Measurements from ENCODE around the gene ROR2.

ROR2 gene

DNA sequence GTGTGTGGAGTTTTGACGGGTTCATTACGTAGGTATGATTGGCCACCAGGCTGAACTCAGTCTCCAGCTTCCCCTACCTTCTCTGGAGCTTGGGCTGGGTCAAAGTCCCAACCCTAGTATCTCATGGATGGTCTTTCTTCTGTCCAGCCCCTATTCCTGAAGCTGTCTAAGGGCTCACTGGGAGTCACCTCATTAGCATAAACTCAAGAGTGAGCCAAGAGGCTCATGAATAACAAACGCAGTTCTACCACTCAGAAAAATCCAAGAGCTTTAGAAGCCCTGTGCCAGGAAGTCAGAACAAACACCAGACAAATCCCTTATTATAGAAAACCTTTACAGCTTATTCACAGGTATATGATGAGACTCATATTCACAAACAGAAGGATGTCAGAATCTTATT lies 346.1 kb downstream of the ROR2 start:
- no peak for DNase-seq

DNA sequence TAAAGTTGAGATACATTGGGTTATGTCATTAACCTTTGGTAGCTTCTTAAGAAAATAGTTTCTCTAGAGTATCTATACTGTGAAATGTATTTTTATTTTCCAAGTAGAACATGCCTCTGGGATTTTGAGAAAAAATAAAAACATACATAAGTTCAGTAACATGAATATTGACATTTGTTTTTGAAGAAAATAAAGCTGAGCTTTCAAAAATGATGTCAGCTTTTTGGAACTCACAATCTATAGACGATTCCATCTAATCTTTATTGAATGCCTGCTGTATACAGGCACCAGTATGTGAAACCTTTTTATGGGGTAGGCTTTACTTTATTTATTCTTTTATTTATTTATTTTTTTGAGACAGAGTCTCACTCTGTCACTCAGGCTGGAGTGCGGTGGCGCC lies 350.5 kb downstream of the ROR2 start:
- no peak for DNase-seq

DNA sequence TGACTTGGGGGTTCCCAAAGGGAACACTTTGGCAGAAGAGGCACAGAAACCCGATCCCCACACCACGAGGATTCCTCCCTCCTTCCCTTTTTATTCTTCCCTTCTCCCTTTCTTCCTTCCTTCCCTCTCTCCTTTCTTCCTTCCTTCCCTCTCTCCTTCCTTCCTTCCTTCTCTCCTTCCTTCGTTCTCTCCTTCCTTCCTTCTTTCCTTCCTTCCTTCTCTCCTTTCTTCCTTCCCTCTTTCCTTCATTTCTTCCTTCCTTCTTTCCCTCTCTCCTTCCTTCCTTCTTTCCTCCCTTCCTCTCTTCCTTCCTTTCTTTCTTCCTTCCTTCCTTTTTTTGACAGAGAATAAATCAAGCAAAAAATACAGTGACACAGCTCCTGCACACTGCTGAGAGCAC lies 358.4 kb downstream of the ROR2 start:
- DNase-seq, result no peak

DNA sequence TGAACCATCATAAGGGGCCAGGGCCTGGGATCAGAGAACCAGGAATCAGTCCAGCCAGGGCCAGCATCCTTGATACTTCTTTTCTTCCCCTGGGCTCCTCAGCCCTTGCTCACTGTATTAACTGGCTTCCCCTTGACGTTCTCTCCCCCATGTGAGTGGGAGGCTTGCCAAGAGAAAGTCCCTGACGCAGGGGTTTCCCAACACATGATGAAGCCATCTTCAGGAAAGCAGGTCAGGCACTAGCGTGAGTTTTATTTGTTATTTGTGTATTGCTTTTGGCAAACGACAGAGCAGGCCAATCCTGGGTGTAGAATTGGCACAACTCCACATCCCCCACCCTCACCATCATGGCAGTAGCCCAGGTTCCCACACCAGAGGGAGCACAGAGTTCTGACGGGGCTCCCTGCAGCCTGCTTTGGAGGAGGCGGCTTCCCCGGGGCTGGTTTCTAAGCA lies 360.9 kb downstream of the ROR2 start:
- no peak for DNase-seq

DNA sequence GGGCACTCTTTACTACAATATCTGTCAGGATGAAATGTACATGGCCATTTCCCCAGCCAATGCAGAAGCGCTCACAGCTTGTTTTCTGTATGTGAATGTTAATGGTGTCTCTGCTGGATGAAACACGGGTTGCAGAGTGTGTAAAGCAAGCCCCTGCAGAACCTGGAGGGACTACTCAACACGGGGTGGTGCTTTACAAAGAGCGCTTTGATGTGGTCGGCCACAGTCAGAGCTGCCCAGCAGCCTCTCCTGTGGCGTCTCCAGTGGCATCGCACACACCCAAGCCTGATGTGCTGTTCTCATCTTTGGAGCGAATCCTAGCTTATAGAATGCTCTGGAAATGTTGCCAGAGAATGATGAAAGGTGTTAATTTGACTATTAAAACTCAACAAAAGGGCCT lies 363.7 kb downstream of the ROR2 start:
- DNase-seq, result no peak

DNA sequence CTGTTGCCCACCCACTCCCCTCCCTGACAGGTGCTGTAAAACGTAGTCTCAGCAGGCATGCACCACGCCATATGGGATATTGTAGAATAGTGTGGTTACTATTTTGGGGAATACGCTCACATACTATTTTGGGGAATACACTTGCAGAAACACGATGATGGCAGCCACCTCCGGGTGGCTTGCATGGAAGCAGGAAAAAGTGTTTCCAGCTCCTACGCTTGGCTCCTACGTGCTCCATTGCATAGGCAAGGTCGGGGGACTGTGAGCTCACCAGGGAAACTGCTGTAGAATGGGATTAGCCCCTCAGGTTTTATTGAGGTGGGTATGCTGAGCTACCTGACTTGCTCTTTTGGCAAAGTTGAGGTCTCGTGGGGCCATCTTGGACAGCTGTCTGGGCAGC lies 366.1 kb downstream of the ROR2 start:
- no peak for DNase-seq

DNA sequence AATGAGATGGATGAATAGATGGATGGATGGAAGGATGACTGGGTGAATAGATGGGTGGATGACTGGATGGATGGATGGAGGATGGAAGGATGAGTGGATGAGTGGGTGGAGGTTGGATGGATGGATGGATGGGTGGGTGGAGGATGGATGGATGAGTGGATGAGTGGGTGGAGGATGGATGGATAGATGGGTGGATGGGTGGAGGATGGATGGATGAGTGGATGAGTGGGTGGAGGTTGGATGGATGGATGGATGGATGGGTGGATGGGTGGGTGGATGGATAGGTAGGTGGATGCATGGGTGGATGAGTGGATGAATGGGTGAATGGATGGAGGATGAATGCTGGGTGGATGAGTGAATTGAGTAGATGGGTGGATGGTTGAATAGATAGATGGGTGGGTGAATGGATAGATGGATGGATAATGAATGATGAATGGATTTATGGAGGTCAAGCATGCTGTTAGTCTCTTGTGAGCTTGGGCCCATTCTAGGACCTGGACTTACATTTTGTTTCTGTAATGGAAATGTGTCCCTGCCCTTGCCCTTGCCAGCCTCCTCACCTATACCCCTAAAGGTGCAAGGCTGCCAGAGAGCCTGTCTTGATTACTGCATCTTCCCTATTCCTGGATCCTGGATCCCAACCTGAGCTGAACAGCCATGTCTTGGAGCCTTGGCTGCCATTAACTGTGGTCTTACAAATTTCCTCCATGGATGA lies 366.7 kb downstream of the ROR2 start:
- no peak for DNase-seq

DNA sequence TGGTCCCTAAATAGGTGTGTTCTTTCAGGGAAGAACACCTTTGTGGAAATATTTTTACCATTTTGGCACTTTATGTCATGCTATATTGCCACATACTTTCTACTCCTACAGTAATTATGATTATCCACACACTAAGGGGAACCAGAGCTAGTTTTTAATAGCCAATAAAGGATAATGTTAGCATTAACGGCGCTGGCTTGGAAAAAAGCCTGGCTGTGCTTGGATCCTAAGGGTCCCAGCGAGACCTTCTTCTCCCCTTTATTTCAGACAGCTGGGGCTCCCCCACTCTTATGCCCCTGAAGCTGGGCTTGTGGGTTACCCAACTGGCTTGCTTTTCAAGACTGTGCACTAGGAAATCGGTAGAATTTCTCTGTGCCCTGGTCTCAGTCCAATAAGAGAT lies 367.8 kb downstream of the ROR2 start:
- DNase-seq, result no peak

DNA sequence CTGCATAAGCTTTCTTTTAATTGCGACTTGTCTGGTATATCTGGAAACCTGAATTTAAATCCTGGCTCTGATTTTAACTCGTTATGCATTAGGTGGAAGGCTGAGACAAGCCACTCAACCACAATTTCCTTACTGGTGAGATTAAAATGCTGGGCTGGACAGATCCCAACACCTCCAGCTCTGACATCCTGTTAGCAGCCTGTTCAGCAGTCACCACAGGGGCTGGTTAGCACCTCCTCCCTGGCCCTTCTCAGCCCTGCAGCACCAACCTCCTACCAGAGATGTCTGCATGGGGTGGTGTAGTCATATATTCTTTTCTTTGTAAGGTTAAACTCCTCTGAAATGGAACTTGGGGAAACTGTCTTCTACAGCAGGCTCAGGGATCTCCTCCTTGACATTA lies 369.9 kb downstream of the ROR2 start:
- no peak for DNase-seq

DNA sequence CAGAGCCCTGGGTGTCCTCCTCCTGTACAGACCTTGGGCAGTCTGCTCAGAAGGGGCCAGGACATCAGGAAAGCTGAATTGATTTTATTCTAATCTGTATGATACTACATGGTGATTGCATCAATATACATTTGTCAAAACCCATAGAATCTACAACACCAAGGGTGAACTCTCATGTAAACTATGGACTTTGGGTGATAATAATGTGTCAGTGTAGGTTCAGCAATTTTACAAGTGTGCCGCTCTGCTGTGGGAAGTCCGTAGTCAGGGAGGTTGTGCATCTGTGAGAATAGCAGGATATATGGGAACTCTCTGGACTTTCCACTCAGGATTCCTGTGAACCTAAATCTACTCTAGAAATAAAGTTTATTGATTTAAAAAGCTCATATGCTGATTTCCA lies 371.1 kb downstream of the ROR2 start:
- no peak for DNase-seq

DNA sequence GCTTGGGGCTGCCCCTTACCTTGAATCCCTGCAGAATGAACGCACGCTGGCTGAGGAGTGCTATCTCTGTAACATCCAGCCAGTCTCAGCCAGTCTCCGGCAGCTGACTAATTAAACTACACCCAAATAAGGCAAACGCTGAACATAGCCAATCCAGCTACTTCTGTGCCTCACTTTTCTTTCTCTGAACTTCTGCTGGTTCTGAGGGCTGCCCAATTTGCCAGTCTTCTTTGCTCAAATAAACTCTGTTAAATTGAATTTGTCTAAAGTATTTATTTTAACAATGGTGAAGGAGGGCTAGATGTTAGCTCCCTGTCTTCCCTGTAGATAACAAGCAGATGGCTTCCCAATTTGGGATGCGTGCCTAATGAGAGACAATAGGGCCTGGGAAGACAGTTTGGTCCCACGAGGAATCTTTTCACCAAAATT lies 372.4 kb downstream of the ROR2 start:
- no peak for DNase-seq

DNA sequence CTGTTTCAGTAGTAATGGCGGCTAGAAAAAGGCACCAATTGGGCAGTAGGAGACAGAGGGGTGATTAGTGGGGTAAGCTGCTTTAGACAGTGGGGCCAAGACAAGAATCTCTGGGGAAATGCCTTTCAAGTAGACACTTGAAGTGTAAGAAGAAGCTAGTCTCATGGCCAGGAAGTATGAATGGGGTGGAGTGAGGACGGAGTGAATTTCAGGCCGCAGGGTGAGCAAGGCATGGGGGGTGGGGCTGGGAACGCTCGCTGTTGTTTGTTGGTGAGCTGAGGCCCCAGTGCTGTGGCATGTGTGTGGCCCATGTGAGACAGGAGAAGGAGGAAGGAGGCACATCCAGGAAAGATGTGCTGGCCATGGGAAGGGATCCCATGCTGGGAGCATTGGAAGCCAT lies 377.2 kb downstream of the ROR2 start:
- DNase-seq, result no peak

DNA sequence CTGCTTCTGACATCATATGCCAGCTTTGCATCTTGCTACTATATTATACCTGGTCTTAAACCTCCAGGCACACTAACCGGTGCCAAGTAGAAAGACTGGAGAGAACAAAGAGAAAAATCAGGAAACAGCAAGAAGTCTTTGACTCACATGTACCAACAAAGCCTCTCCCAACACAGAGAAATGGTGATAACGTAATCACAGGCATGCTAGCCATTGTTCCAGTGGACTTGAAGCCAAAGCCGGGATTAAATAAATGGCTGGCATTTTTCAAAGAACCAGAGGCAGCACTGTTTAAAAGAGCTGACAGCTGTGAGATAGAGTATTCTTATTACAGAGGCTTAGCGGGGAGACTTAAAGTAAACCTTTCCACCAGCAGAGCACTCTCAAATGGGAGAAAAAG lies 378.0 kb downstream of the ROR2 start:
- no peak for DNase-seq

DNA sequence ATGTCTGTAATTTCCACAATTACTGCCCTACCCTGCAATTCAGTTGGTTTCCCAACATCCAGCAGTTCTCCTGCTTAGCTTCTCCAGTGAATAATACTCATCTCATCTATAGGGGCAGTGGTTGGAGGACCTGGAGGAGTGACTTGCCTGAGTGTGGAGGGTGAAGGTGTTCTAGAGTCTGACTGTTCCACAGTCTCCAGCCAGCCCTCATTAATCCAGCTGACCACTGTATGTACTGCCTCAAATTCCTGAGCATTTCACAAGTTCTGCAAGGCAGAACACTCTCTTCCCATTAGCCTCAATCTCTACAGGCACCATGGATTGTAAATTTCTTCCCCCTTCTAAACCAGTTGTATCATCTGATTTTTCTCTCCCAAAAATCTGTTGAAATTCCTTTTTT lies 379.0 kb downstream of the ROR2 start:
- DNase-seq, result no peak

DNA sequence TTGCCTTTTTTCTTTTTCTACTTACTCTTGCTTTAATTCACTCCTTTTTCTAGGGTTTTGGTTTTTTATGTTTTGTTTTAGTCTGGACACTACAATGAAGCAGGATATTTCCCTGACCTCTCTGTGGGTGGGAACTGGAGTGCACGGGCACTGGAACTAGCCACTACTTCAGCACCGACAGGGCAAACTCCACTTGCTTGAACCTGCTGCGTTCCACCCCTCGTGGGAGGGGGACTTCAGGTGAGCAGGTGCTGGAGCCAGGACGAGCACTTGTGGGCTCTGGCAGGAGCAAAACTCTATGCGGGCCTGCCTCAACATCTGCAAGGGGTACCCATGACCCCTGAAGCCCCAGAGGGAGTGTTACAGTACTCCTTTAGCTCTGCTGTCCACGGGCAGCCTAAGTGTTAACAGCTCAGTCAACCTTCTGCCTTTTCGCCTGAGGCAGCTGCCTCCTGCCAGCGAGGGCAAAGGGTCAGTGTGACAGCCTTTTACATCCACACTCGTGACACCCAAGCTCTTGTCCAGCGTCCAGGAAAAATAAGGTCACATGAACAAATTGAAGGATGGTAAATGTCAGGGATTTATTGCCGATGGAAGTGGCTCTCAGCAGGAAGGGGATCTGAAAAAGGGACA lies 382.3 kb downstream of the ROR2 start:
- no peak for DNase-seq

DNA sequence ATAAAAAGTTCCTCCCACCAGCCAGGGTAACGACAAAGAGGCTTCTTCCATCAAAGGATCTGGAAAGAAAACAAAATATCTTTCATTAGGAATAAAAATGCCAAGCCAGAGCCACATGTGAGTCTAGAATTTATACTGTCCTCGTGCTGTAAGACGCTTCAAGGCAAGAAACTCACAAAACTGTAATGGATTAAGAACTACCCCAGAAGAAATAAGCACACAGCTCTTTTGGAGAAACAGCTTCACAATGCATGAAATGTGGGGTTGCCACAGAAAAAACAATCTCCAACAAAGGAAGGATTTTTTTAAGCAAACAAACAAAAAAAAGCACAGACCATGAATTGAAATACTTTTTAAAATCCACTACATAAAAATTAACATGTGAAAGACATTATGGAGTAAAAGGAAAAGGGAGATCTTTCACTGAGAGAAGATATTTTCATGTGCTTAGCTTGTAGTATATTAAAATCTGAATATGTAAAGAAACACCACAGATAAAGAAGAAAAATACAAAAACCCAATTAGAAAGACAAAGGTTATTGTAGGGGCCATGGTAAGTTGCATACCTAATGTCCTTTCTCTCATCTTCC lies 385.9 kb downstream of the ROR2 start:
- DNase-seq, result no peak

DNA sequence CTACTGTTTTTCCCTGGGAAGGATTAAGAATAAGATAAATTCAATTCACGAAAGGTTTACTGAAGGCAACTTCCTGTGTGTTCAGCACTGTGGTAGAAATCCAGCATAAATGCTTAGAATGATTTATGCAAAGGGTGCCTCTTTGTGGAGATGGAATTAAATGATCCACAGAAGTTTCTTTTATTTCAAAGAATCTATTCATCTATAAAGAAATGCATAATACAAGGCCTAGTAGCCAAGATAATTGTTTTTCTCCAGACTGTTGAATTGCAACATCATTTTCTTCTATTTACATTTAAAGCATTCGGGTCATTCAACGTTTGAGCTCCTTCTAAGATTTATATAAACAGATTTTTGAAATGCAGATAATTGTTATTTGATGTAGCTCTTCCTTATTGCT lies 387.6 kb downstream of the ROR2 start:
- no peak for DNase-seq

DNA sequence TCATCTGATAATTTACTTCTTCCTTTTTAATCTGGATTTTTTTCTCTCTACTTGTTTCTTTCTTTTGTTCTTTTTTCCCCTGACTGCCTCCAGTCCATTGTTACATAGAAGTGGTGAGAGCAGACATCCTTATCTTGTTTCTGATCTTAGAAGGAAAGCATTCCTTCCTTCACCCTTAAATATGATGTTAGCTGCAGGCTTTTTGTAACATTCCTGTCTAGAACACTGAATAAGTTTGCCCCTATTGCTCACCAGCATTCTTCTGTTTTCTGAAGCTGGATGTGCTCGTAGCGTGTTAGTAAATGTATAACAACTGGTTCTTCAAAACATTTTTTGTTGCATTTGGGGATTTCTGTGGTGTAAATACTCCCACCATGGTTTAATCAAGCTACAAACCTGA lies 389.7 kb downstream of the ROR2 start:
- DNase-seq, result no peak

DNA sequence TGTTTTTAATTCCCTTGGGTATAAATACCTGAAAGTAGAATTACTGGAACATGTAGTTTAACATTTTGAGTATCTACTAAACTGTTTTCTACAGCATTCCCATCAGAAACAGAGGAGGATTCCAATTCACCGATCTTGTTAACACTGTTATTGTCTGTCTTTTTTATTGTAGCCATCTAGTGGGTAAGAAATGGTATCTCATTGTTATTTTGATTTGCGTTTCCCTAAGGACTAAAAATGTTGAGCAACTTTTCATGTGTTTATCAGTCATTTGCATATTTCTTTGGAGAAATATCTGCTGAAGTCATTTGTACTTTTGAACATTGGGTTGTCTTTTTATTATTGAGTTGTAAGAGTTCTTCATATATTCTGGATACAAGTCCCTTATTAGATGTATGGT lies 391.1 kb downstream of the ROR2 start:
- DNase-seq, result no peak

DNA sequence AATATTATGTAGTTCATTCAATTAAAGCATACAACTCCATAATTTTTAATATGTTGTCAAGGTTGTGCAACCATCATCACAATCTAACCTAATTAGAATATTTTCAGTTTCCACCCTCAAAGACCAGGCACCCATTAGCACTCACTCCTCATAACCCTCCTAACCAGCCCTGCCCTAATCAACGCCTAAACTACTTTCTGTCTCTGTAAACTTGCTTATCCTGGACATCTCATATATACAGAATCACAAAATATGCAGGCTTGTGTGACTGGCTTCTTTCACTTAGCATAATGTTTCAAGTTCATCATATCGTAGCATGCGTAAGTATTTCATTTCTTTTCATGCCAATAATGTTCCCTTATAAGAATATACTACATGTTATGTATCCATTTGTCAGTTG lies 391.6 kb downstream of the ROR2 start:
- DNase-seq, result no peak

DNA sequence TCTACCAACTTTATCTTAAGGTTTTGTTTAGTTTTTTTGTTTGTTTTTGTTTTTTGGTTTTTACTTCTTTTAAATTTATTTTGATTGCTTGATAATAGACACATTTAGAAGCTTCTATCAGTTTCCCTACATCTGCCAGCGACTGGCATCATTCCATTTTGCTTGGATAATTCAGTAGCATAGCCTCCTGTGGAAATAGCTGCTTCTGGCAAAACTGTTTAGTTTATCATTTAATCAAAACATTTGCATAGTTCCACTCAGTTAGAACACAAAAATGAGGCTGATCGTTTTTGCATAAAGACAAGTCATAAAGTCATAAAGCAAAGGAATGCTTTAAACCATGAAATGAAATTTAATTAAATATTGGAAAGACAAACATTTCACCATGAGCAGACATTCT lies 392.7 kb downstream of the ROR2 start:
- no peak for DNase-seq

DNA sequence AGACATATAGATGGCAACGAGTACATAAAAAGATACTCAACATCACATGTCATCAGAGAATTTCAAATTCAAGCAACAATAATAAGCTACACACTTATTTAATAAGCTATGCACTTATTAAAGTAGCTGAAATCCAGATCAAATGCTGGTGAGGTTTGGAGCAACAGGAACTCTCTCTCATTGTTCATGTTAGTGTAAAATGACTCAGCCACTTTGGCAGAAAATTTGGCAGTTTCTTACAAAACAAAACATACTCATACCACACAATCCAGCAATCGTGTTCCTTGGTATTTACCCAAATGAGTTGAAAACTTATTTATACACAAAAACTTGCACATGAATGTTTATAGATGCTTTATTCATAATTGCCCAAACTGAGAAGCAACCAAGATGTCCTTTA lies 394.9 kb downstream of the ROR2 start:
- no peak for DNase-seq

DNA sequence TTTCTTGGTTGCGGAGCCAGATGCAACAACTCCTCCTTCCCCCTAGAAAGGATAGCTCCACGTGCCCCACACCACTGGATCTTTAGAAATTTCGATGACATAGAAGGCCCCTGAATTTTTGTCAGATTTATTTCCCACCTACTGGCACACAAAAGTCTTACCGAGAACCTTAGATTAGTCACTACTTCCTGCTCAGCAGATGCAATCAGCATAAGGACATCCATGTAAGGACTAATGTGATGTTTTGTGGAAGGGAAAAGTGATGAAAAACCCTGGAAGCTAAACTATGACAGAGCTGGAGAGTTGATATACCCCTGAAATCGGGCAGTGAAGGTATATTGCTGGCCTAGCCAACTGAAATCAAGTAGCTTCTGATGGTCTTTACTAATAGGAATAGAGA lies 400.9 kb downstream of the ROR2 start:
- DNase-seq, result no peak

DNA sequence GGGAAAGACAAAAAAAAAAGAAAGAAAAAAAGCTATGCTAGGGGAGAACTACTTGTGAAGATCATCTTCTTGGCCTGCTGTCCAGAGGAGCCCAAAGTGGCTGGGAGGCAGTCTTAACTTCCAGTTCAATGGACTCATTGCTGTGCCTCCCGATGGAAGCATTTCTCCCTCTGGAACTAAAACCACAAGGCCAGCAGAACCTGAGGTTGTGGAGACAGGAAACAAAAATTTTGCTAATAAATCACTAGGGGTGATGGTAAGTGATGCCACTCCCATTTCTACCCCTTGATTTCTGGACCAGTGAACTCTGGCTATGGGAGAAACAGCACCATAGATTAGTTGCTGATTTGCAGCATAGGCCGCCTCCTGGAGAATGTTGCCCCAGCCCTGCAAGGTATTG lies 402.9 kb downstream of the ROR2 start:
- no peak for DNase-seq

DNA sequence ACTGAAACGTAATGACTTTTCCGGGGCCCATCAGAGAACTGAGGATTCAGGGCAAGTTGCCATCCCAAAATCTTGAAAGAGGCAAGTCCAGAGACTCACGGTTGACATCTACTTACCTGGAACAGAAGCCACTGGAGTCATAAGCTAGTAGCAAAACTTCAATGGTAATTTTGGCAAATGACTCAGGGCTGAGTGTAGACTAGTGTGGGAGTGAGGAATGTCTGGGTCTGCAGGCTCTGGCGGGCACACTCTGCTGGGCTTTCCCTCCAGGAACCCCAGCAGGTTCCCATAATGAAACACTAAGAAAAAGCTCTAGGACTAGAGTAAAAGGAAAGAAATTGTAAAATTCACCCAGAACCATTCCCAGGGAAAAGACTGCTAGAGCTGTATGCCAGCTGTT lies 403.5 kb downstream of the ROR2 start:
- no peak for DNase-seq

All from stimulated activated CD4-positive, alpha-beta T cell treated with anti-CD3 and anti-CD28 coated beads, Interleukin-4, amount 100 ng/mL, for 24 hours (primary cell).